GM18870 (cell line): ENCODE results near the gene FBXO45.
A peak's percentile ranks its signal among the peaks of the same experiment; 100 is the strongest.
"Not testable (repeated sequence)": the region's sequence is repeated elsewhere in the genome, so short reads cannot be mapped to it uniquely, and the experiment has no call there.

Experiments
- ATAC-seq: cut with Tn5 transposase; IDR thresholded peaks from one replicate; pipeline ENCODE4 v1.9.1; 2021; ENCODE audit warnings: moderate library complexity; ENCODE audit not compliant: unreplicated experiment

FBXO45 gene

GRCh38 chr3:196615234-196615633, 46.8 kb downstream of the FBXO45 start:
- ATAC-seq: not testable (repeated sequence)

DNA sequence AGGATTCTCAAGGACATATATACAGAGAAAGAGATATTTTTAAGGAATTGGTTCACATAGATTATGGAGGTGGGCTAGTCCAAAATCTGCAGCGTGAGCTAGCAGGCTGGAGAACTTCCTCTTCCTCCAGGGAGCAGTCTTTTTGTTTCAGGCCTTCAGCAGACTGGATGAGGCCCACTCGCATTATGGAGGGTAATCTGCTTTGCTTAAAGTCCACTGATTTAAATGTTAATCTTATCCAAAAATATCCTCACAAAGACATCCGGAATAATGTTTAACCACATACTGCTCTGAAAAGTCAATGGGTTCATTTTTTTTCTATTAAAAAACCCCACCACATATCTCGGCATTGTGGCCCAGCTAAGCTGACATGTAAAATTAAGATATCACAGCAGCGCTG, 48.8 kb downstream of the FBXO45 start:
- ATAC-seq: no peak

GRCh38 chr3:196619223-196619622, 50.8 kb downstream of the FBXO45 start:
- ATAC-seq: no peak

- not testable (repeated sequence) for ATAC-seq
Measured at GRCh38 chr3:196619627-196620026, 51.2 kb downstream of the FBXO45 start.

GRCh38 chr3:196620161-196620604, 51.7 kb downstream of the FBXO45 start:
- ATAC-seq: no peak

DNA sequence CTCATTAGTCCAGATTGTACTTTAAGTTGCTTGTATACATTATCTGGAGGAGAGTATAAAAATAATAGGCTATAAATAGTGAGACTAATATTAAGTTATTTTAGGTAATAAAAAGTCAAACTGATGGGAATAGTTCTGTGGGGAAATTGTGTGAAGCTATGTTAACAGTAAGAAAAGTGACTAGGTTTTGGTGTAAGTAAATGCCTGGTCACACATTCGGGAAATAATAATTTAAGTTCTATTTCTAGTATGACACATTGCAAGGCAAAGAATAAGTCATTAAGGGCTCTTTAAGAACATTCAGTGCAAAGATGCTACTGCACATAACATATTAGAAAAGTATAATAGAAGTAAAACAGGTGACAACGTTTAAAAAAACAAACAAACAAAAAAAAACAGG, 52.2 kb downstream of the FBXO45 start:
- ATAC-seq: no peak

DNA sequence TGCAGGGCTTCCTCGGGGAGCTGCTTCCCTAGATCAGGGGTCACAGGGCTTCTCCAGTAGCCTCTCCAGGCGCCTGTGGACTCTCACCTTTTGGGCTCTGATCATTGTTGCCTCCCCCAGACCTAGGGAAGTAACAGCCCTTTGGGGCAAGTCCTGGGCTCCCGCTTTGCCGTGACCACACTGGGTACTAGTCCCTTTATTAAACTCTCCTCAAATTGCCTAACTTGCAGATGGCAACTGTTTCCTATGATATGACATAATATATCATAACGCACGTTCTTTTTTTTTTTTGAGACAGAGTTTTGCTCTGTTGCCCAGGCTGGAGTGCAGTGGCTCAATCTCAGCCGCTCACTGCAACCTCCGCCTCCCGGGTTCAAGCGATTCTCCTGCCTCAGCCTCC, 53.2 kb downstream of the FBXO45 start:
- ATAC-seq: no peak

GRCh38 chr3:196624067-196624790, 55.8 kb downstream of the FBXO45 start:
- ATAC-seq: peak; percentile 58

- no peak for ATAC-seq
Measured at GRCh38 chr3:196624907-196625306, 56.4 kb downstream of the FBXO45 start.

GRCh38 chr3:196625331-196625730, 56.9 kb downstream of the FBXO45 start:
- ATAC-seq: no peak

DNA sequence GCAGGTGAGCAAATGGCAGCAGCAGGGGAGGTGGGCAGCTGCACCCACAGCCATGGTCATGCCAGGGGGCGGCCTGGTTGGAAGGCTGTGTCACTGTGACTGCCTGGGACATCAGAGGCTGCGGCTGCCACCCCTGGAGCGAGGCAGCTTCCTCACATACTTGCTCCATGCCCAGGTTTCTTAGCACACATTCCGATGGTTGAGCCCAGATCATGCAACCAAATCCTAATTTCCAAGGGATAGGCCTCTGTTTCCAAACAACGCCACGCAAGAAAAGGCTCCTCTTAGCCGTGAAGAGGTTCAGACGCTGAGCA, 59.4 kb downstream of the FBXO45 start:
- no peak for ATAC-seq

DNA sequence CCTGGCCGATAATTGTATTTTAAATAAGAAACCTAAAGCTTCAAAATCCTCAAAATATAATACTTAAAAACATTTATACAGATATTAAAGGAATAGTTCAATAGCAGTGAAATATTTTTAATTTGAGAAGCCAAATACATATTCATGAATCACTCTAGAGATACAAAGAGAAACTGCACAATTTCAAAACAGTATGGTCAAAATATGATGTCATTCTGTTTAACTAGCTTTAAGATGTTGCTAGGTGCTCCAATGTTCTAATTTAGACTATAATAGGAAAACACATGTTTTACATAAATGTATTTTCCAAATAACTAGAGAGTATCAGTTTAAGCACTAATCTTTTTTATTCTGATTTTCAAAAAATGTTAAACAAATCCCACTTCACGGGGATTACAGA, 60.8 kb downstream of the FBXO45 start:
- ATAC-seq: no peak

DNA sequence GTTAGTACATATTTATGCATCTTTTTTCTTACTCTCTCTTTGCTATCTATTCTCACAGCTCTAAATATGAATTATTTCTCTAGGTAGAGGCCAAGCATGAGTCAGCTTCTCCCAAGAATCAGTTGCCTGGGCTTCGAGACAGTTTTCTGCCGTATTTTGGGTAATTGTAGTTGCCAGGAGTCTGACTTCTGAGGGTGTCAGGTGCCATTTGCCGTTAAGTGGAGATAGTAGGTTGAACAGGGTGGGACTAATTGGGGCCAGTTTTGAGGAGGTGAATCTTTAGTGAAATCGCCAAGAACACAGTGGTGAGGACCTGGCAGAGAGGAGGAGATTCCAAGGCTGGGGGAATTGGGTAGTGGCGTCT, 63.2 kb downstream of the FBXO45 start:
- ATAC-seq: no peak

DNA sequence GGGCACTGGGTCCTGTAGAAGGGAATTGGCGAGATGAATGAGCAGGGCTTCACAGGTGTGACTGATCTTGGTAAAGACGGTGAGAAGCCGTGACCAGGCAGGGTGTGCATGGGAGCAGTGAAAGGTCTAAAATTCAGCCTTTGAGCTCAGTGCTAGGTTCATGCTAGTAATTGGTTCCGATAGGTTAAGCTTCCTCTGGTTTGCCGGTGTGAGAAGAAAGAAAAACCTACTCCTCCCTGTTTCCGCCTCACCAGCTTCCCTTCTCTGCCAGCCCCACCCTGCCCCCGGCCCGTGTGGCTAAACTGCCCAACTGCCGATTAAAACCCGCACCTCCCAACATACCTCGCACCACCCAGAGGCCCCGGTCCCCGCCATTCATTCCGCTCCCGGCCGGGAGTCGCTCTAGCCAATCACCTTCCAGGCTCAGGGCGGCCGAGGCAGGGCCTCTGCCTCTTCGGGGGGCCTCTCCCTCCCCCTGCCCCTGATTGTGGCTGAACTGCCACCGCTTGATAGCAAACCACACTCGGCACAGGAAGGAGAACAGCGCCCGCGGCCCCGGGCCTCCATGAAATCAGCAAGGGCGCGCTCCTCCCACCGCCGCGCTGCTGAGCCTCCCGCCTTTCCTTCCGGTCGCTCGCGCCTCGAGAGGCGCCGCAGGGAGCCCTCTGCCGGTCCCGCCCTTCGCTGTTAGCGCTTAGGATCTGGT, 63.7 kb downstream of the FBXO45 start:
- ATAC-seq: peak; percentile 46

DNA sequence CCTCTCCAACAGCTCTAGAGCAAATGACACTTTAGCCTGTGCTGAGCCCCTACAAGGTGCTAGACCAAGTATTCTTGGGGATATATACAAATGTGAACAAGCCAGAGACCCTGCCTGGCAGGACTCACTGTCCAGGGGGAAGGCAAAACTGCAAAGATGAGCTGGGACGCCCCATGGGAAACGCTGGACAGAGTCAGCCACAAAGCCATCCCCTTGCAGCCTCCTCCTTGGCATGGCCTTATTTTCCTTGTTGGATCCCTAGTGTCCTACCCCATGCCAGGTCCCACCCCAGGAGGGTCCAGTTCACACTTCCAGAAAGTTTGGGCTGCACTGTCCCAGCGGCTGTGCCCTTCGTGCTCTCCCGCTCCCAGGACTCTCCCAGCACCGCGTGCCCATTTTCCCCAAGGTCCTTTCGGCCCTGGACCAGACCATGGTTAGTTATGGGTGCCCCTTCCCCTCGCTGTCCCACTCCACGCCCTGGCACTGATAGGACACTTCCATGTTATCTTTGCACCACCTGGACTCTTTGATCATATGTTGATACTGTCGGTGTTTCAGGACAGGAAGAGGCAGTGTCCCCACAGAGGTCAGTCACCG, 65.2 kb downstream of the FBXO45 start:
- no peak for ATAC-seq

DNA sequence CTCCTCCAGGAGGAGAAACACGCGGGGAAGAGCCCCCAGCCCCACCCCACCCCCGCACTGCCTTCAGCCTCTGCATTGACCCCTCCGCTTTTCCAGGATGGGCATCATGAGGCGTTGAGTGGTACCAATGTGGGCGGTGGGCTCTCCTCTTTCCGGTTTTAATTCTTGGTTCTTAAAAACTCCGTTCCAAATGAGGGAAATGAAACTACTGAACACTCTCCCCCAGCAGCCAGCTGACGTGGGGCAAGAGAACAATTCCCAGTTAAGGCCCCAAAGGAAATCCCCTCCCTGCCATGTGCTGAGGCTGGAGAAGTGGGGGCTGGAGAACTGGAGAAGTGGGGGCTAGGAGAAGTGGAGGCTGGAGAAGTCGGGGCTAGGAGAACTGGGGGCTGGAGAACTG, 65.8 kb downstream of the FBXO45 start:
- no peak for ATAC-seq

- no peak for ATAC-seq
Measured at GRCh38 chr3:196634829-196635228, 66.4 kb downstream of the FBXO45 start.

- no peak for ATAC-seq
Measured at GRCh38 chr3:196636369-196637349, 68.2 kb downstream of the FBXO45 start.

GRCh38 chr3:196637941-196638340, 69.5 kb downstream of the FBXO45 start:
- ATAC-seq: not testable (repeated sequence)
